ENCODE data around the gene GRID2. TPM values are rescaled to one million over a fixed set of nuclear protein-coding genes. Genes with fewer than 3 reads are reported as not detected.

GRID2 gene
- total and polyA plus RNA-seq, 8 donors, result 0.39 TPM; not detected in 7

DNA sequence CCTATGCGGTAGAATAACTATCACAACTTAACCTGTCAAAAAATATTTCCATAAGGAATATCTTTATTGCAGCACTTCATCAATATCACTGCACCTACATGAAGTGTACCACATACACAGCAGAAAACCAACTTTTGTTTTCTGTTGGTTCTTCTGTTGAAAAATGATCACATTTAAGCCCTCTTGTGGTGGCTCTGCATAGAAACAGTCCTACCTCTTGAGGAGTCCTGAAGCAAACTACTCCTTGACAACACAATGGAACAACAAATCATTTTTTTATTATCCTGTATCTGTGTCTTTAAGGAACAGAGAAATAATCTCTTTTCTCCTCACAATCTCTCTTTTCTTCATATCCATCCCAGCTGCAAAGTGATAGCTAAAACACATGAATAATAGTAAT, 1484.9 kb downstream of the GRID2 start:
- no peaks in the 10 kb centered on the region for H3K4me1 ChIP-seq
- intact Hi-C loops (cut with DNase I), result no loop called here
- no peak overlapping the region for H3K4me3 ChIP-seq
- H3K27me3 ChIP-seq, result no peaks in the 10 kb centered on the region
- FAIRE-seq (no peak), DNase-seq (no peak), ATAC-seq (no peak)
- TF ChIP-seq, protein P1, sequence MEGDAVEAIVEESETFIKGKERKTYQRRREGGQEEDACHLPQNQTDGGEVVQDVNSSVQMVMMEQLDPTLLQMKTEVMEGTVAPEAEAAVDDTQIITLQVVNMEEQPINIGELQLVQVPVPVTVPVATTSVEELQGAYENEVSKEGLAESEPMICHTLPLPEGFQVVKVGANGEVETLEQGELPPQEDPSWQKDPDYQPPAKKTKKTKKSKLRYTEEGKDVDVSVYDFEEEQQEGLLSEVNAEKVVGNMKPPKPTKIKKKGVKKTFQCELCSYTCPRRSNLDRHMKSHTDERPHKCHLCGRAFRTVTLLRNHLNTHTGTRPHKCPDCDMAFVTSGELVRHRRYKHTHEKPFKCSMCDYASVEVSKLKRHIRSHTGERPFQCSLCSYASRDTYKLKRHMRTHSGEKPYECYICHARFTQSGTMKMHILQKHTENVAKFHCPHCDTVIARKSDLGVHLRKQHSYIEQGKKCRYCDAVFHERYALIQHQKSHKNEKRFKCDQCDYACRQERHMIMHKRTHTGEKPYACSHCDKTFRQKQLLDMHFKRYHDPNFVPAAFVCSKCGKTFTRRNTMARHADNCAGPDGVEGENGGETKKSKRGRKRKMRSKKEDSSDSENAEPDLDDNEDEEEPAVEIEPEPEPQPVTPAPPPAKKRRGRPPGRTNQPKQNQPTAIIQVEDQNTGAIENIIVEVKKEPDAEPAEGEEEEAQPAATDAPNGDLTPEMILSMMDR (IDR thresholded peaks at IDR 0.05), result peak in 1 of 4 donors; percentile 12
- no peaks in the 10 kb centered on the region for H3K36me3 ChIP-seq
- H3K9me3 ChIP-seq, result no peaks in the 10 kb centered on the region
- H3K27ac ChIP-seq, result no peak overlapping the region
- WGBS, 2 donors, result 65 to 77% methylated on average over 1 of the region's 1 CpG

DNA sequence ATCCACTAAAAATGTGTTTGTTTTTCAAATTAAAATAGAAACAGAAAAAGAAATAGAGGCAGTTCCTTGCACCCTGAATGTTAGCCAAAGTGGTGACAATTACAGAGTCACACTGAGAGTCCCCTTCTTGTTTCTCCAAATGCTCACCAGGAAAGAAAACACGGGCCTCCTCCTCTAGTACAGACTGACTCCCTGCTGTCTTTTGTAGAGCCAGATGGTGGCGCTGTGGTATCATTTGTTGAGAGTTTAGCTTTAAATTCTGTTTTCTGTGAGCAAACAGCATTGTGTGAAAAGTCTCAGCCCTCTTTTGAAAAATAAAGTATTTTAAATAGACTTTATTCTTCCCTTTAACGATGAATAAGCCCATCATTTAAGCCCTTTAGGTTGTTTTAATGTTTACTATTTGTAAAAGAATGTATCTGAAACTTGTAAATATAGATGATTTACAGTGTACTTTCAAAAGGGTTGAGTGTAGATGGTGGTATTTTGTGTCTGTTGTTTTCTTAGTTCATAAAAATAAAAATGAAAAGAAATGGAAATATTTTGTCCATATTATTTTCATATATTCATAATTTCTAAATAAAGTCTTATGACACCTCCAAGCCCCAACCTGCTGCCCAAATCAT, 1487.9 kb downstream of the GRID2 start:
- H3K4me3 ChIP-seq, result no peak overlapping the region
- H3K4me1 ChIP-seq, result no peaks in the 10 kb centered on the region
- no peak overlapping the region for H3K27ac ChIP-seq
- intact Hi-C loops (cut with DNase I), result loop anchor here in 2 of 3 donors (10.0 kb wide), 1 partner anchor 333 kb away; no protein-coding TSS in a partner anchor
- TF ChIP-seq, protein P1 (IDR thresholded peaks at IDR 0.05), result peak; percentile 29 to 83 (median 72)
- H3K9me3 ChIP-seq, result no peaks in the 10 kb centered on the region
- no peaks in the 10 kb centered on the region for H3K27me3 ChIP-seq
- ATAC-seq (peak; percentile 61 to 92 (median 88)), DNase-seq (peak in 5 of 6 donors; percentile 28 to 64 (median 48)), FAIRE-seq (peak; percentile 60)
- H3K36me3 ChIP-seq, result no peaks in the 10 kb centered on the region
- 0 to 1% methylated on average over 3 of the region's 3 CpGs for WGBS, 2 donors

DNA sequence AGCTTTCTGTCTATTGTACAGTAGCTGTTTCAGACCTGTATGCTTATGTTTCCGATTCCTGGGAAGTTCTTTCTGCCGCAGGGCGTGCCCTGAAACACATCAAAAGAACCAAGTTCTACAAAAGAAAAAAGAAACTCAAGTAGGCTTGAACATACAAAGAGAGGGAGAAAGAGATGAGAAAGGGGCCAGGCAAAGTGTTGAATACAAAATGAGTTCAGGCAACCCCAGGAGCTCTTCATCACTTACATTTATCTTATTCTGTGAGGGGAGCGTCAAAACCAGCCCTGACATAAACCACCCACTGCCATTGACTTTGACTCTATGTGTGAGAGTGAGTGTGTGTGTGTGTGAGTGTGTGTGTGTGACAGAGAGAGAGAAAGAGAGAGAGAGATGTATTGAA, 1498.3 kb downstream of the GRID2 start:
- Histone ChIP-seq H3K36me3 (no peaks in the 10 kb centered on the region), H3K9me3 (no peaks in the 10 kb centered on the region), H3K4me1 (no peaks in the 10 kb centered on the region), H3K27ac (no peak overlapping the region), H3K27me3 (peaks cover 0 to 4% (median 0%) of the 10 kb centered on the region in 4 donors), H3K4me3 (no peak overlapping the region)
- WGBS, 2 donors, result 79 to 83% methylated on average over 4 of the region's 4 CpGs
- intact Hi-C loops (cut with DNase I), result no loop called here
- no peak for FAIRE-seq
- ATAC-seq, result no peak
- no peak for DNase-seq
- TF ChIP-seq, protein P1 (IDR thresholded peaks at IDR 0.05), result no peak

DNA sequence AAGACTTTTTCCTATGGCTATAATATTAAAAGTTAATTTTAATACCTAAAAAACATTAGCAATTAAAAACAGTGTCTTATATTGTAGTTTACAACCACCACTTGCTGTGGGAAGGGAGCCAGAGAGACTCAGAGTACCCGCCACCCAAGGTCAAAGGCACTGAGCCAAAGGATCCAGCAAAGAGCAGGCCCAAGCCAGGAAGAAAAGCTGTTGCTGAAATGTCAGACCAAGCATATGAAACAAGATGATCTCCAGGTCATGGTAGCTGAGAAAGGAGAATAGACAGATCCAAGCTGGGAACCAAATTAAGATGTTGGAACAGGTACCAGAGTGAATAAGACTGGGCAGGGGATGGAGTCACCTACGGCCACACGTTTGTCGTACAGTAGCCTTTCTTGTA, 1506.0 kb downstream of the GRID2 start:
- Histone ChIP-seq H3K9me3 (no peaks in the 10 kb centered on the region), H3K4me3 (no peak overlapping the region), H3K27me3 (no peaks in the 10 kb centered on the region), H3K36me3 (no peaks in the 10 kb centered on the region), H3K4me1 (peaks cover 0 to 15% (median 0%) of the 10 kb centered on the region in 3 donors), H3K27ac (no peak overlapping the region)
- peak in 4 of 6 donors; percentile 37 to 79 (median 49) for DNase-seq
- WGBS, 2 donors, result 75% methylated on average over 4 of the region's 4 CpGs
- TF ChIP-seq, protein P1 (IDR thresholded peaks at IDR 0.05), result no peak
- ATAC-seq, result peak; percentile 70 to 94 (median 88)
- no peak for FAIRE-seq
- intact Hi-C loops (cut with DNase I), result no loop called here

DNA sequence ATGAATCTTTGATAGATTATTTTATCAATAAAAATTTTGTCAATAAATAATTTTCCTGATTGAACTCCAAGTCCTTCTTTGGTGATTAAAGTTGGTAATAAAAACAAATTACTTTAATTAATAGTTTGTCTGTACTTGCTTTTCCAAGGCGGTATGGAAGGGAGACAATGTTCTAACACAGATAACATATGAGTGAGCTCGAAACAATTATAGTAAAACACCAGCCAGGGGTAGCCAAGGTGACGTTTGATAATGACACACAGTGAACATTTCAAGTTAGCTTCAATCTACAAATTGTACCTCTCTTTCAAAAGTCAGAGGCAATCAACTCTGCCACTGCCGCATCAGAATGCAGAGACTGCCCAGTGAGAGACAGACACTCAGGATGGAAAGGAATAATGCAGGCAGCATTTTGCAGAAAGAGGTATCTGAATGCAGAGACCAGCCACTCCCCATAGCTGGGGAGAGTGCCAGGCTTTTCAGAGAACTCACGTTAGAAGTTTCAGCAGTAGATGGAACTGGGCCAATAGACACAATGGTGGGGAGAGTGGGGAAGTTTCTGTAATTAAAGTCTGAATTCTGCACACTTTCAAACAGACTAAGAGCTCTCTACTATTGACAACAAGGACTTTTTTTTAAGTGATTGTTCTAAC, 1506.7 kb downstream of the GRID2 start:
- 33 to 52% methylated on average over 5 of the region's 5 CpGs for WGBS, 2 donors

More for the DNA sequence above, 1506.7 kb downstream of the GRID2 start:
- DNase-seq, result peak in 1 of 6 donors; percentile 43
- Histone ChIP-seq H3K4me3 (no peak overlapping the region), H3K9me3 (no peaks in the 10 kb centered on the region), H3K4me1 (peaks cover 0 to 15% (median 0%) of the 10 kb centered on the region in 3 donors), H3K27me3 (no peaks in the 10 kb centered on the region), H3K36me3 (no peaks in the 10 kb centered on the region), H3K27ac (no peak overlapping the region)
- TF ChIP-seq, protein P1 (IDR thresholded peaks at IDR 0.05), result no peak
- peak; percentile 9 for FAIRE-seq
- intact Hi-C loops (cut with DNase I), result no loop called here
- ATAC-seq, result peak in 3 of 4 donors; percentile 44 to 88 (median 86)
